Kidney tubule cell (primary cell): ENCODE data around the gene UQCR11.
A peak's percentile ranks its signal among the peaks of the same experiment; 100 is the strongest.

ENCODE experiments used
- DNase-seq: peaks from one replicate; pipeline ENCODE4 v3.0.0-alpha.2; 2018; ENCODE audit warnings: low spot score

The UQCR11 gene

DNA sequence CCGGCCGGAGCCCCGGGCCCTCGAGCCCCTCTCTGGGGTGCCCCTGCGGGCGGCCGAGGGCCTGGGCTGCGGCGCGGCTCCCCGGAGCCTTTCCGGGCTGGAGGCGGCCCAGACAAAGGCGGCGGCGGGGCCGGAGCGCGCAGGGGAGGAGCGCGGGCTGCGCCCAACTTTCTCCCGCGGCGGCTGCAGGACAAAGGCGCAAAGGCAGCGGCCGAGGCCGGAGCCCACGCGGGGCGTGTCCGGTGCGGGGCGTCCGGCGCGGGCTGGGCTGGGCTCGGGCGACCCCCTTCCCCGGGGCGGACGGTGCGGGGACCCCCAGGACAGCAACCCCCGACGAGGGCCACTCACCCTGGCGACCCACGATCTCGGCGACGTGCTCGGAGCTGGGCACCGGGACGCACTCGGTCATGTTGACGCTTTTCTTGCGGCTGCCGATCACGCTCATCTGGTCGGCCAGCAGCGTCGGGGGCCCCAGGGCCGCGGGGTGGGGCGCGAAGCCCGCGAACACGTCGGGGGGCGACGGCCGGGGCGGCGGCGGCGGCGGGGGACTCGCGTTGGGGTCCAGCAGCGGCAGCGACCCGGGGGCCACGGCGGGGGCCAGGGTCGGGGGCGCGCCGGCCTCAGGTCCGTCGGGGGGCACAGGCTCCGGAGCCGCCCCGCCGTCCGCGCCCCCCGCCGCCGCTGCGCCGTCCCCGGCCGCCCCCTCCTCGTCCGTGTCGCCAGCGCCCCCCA, 38.0 kb downstream of the UQCR11 start:
- DNase-seq: peak; percentile 44

DNA sequence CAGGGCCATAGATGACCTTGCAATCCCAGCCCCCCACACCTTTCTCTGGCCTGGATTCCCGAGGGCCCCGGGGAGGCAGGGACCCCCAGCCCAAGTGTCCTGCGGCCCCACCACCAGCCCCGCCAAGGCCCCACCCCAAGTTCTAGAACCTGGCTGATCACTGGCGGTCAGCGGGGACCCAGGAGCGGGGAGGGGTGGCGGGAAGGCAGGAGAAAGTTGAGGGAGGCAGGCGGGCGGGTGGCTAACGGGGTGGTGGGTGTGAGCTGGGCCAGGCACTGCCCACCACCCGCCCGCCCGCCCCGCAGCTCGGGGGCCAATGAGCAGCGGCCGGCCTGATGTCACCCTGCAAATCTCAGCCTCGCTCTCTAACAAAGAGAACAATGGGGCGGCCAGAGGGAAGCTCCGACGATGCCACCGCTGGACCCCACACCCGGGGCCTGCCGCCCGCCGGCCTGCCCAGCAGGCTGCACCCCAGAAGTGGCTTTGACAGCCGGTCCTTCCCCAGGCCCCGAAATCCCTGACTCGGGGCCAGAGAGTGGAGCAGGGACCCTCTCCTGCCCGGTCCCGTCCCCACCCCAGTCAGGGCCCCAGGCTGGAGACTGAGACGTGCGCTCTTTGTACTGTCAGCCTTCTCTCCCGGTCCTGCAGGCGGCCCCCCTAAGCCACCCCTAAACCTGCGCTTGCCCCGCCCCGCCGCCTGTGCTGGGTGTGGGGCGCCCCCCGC, 38.7 kb downstream of the UQCR11 start:
- DNase-seq: peak; percentile 85

DNA sequence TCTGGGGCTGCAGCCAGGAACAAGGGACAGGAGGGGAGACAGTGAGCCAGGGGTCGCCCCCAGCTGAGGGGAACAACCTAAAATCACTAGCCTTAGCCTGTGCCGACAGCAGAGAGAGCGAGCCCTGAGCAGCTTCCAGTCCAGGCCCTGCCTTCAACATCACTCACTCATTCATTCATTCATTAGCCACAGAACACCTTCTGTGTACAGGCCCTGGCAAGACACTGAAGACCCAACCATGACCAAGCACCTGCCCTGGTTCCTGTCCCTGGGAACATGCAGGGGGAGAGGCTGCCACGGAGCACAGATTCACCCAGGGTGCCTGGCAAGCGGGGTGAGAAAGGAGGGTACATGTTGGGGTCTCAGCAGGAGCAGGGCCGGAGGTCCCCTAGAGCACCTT, 42.0 kb downstream of the UQCR11 start:
- DNase-seq: no peak

DNA sequence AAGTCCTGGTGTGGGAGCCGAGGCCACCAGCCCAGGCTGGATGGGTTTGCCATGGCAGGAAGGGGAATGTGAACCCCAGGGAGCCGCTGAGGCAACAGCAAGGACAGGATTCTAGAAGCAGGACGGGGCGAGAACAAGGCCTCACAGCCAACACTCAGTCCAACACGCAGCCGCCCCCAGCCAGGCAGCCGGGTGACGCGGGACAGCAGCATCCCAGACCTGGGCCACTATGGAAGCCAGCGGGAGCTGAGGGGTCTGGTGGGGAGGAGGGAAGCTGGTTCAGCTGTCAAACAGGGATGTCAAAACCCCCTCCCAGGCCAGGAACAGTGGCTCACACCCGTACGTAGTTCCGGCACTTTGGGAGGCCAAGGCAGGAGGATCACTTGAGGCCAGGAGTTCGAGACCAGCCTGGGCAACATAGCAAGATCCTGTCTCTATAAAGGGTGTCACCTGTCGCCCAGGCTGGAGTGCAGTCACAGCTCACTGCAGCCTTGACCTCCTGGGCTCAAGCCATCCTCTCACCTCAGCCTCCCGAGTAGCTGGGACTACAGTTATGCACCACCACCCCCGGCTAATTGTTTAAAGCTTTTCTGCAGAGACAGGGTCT, 43.9 kb downstream of the UQCR11 start:
- DNase-seq: no peak

DNA sequence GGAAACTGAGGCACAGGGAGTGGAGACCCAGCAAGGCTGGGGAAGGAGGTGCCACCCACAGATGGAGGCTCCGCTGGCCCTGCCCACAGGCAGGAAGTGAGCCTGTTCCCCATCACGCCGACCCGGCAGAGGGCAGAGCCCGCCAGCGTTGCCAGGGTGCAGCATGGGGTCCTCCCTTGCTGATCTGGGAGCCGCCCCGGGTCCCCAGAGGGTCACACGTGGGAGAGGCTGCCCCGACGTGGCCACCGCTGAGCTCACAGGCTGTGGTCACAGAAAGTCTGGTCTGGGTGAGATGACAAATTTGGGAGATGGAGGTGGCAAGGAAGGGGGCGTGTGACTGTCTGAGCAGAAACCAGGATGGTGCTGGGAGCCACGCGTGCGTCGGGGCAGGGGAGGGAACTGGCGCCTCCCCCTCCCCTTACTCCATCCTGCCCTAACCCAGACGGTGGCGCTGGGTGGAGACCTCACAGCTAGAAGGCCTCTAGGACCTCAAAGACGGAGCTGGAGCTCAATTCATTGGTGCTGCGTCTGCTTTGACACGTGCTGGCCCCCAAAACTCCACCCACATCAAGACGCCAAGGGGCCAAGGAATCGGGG, 44.9 kb downstream of the UQCR11 start:
- DNase-seq: no peak

DNA sequence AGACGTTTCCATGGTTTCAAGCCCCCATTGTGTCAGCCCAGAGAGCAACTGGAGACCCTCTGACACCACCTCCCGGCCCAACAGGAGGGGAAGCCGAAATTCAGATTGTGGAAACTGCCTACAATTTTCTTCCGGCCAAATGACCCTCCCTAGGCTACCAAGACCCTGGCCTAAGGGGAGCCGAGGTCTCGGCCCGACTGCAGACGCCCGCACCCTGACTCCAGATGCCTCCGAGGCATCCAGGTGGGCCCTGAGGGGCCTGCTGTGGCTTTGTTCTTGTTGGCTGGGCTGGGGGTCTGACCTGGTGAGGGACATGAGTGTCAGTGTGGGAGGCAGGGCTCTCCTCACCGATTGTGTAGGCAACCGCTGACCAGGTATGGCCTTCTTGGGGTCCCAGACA, 46.7 kb downstream of the UQCR11 start:
- DNase-seq: no peak

DNA sequence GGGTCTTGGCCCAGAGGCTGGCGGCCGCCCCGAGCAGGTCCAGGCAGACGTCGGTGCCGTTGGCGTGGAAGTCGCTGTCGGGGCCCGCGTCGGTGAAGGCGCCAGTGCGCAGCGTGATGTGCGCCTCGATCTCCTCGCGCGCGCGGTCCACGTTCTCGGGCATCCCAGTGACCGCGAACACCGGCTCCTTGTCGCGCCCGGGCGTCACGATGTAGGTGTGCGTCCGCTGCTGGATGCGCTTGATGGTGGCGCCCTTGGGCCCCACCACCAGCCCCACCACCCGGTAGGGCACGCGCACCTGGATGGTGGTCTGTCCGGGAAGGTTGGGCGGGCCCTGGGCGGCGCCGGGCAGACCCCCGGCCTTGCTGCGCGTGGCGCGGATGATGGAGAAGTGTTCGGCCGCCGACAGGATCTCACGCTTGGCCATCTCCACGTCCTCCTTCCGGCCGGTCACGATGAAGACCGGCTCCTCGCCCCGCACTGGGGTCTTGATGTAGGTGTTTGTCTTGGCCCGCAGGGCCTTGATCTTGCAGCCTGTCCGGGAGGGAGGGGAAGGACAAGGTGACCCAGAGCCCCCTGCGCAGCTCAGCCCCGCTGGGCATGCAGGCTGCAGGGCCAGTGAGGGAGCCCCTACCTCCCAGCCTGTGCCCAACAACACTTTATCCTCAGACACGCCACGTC, 48.7 kb downstream of the UQCR11 start:
- DNase-seq: no peak

DNA sequence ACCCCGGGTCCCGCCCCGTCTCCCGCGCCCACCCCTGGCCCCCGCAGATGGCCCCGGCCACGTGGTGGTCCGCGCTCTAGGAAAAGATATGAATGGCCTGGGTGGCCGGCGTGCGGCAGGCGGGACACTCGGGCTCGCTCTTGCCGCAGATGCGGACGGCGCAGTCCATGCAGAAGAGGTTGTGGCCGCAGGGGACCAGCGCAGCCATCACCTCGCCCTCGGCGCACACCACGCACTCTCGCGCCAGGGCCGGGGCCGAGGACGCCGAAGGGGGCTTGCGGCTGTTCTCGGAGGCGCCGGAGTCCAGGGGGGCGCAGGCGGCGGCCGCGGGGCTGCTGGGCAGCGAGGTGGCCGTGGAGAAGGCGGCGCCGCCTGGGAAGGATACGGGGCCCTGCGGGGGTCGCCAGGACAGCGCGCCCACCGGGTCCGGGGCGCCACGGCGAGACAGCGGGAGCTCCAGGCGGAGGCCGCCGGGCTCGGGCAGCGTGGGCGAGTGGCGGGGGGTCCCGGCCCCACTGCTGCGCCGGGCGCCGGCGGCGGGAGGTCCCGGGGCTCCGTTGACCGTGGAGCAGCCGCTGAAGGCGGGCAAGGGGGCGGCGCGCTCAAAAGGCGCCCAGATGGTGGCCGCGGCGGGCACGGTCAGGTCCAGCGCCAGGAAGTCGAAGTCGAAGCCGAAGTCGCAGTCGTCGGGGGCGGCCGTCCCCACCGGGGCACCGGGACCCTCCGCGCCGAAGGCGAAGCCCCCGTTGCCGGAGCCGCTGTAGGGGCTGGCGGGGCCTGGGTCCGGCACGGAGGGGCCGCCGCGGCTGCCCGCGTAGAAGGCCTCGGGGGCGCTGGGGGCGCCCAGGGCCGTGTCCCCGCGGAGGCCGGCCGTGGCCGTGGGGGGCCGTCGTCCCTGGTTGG, 49.5 kb downstream of the UQCR11 start:
- no peak for DNase-seq

DNA sequence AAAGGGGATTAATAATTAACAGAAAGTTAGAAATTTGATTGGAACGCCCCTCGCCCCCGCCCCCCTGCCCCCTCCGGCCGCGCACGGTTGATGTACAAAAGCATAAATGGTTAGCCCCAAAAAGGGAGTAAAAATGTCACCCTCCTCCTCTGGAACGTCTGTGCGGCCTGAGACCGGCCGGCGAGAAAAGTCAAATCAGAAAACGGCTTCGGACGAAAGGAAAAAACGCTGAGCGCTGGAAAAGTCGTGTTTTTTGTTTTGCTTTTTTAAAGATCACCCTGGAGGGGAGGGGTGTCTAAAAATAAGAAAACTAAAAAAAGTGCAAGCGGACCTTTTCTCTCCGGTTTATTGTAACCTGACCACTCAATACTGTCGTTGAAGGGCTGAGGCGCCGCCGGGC, 50.3 kb downstream of the UQCR11 start:
- DNase-seq: no peak

DNA sequence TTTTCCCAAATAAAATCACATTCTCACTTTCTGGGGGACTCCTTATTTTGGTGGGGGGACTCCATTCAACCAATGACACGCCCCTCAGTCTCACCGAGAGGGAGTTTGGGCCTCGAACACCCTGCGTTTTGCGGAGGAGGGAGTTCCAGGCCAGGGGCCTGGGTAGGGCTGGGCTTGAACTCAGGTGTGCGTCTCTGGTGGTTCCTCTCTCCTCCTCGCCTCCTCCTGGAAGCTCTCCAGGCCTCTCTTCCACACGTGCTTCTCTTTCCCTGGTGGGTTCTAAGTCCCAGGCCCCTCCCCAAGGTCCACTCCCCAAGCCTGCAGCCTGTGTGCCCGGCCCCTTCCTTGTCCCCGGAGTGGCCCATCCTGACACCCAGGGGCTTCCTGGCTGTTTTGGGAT, 51.8 kb downstream of the UQCR11 start:
- DNase-seq: no peak

DNA sequence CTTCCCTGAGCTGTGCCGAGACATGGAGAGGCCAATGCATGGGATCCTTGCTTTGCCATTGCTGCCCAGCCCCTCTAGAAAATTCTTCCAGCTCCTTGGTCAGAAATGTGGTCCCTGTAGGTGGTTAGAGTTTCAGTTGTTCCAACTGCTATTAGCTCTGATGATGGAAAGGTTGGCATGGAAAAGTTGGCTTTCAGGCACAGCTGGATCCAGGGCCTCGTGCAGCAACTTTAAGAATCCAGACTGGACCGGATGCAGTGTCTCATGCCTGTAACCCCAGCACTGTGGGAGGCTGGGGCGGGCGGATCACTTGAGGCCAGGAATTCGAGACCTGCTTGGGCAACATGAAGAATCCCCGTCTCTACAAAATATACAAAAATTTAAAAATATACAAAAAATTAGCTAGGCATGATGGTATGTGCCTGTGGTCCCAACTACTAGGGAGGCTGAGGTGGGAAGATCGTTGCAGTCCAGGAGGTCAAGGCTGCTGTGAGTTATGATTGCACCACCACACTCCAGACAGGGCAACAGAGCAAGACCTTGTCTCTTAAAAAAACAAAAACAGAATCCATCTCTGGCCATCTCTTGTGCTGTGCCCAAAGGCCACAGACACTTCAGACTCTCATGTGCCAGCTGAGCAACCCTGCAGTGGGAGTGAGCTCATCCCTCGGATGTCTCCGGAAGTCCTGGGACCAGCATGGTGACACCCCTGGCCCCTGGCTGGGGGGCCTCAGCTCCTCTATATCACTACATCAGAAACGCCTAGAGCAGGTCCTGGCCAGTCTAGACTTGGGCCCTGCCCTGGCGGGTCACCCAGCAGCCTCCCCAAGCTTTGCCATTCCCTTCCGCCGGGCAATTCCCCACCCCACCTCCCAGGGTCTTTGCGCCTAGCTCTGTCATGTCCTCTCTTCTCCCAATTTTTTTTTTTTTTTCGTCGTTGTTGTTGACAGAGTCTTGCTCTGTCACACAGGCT, 53.9 kb downstream of the UQCR11 start:
- DNase-seq: no peak

DNA sequence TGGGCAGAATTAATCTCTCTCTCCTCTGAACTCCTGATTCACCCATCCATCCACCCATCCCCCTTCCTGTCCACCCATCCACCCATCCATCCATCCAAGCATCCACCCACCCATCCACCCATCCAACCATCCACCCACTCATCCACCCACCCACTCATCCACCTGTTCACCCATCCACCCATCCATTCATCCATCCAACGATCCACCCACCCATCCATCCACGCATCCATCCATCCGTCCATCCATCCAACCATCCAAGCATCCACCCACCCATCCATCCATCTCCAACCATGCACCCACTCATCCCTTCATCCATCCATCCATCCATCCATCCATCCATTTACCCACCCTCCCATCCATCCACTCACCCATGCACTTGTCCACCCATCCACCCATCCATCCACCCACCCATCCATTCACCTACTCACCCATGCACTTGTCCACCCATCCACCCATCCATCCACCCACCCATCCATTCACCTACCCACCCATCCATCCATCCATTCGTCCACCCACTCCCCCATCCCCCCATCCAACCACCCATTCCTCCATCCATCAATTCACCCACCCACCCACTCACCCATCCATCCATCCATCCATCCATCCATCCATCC, 55.8 kb downstream of the UQCR11 start:
- DNase-seq: no peak
